ENCODE measurements around the gene ADAMTSL2.

Gene ADAMTSL2

GRCh38 chr9:133581011-133581410, 46.5 kb downstream of the ADAMTSL2 start:
- H3K27me3 Mint-ChIP-seq (ENCODE audit: low read depth, poor library complexity), result peaks cover 12% of the 10 kb centered on the region
- no peak for DNase-seq
- H3K4me3 Mint-ChIP-seq, result no peak overlapping the region
- no peaks in the 10 kb centered on the region for H3K36me3 Mint-ChIP-seq (ENCODE audit: low read depth)
- H3K9me3 Mint-ChIP-seq, result no peaks in the 10 kb centered on the region
- no peak overlapping the region for H3K27ac Mint-ChIP-seq
- TF ChIP-seq, protein P1, sequence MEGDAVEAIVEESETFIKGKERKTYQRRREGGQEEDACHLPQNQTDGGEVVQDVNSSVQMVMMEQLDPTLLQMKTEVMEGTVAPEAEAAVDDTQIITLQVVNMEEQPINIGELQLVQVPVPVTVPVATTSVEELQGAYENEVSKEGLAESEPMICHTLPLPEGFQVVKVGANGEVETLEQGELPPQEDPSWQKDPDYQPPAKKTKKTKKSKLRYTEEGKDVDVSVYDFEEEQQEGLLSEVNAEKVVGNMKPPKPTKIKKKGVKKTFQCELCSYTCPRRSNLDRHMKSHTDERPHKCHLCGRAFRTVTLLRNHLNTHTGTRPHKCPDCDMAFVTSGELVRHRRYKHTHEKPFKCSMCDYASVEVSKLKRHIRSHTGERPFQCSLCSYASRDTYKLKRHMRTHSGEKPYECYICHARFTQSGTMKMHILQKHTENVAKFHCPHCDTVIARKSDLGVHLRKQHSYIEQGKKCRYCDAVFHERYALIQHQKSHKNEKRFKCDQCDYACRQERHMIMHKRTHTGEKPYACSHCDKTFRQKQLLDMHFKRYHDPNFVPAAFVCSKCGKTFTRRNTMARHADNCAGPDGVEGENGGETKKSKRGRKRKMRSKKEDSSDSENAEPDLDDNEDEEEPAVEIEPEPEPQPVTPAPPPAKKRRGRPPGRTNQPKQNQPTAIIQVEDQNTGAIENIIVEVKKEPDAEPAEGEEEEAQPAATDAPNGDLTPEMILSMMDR (IDR thresholded peaks at IDR 0.05), result no peak
- H3K4me1 Mint-ChIP-seq, result peaks cover 88% of the 10 kb centered on the region

- peaks cover 12% of the 10 kb centered on the region for H3K27me3 Mint-ChIP-seq (ENCODE audit: low read depth, poor library complexity)
- peak overlapping the region; percentile 28 for H3K4me3 Mint-ChIP-seq
- peaks cover 88% of the 10 kb centered on the region for H3K4me1 Mint-ChIP-seq
- no peak overlapping the region for H3K27ac Mint-ChIP-seq
- no peaks in the 10 kb centered on the region for H3K9me3 Mint-ChIP-seq
- TF ChIP-seq, protein P1 (IDR thresholded peaks at IDR 0.05), result no peak
- no peaks in the 10 kb centered on the region for H3K36me3 Mint-ChIP-seq (ENCODE audit: low read depth)
- DNase-seq, result no peak
Measured at GRCh38 chr9:133581513-133582343, 47.2 kb downstream of the ADAMTSL2 start.

DNA sequence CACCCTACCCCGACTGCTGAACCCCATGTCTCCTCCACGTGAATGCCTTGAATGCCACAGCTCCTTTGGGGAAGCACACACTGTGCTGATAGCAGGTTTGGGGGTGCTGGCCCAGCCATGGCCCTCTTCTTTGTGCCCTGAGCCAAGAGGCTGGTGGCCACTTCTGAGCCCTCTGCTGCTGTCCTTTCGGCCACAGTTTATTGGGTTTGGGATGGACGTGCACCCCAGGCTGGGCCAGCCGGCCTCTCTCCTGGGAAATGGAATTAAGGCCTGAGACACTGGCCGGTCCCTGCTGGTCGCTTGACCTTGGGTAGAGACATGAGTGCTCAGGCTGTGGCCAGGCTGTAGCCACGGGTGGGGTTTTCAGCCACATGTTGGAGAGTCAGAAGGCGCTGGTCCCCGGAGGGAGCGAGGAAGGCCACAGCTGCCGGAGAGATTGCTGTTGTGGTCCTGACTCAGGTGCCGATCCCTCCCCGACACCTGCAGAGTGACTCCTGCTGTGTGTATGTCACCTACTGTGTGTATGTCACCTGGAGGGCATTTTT, 48.1 kb downstream of the ADAMTSL2 start:
- no peak for DNase-seq
- Mint-ChIP-seq H3K4me3 (no peak overlapping the region), H3K4me1 (peaks cover 85% of the 10 kb centered on the region), H3K27me3 (ENCODE audit: low read depth, poor library complexity) (peaks cover 12% of the 10 kb centered on the region), H3K27ac (no peak overlapping the region), H3K9me3 (no peaks in the 10 kb centered on the region), H3K36me3 (ENCODE audit: low read depth) (no peaks in the 10 kb centered on the region)
- TF ChIP-seq, protein P1 (IDR thresholded peaks at IDR 0.05), result no peak

DNA sequence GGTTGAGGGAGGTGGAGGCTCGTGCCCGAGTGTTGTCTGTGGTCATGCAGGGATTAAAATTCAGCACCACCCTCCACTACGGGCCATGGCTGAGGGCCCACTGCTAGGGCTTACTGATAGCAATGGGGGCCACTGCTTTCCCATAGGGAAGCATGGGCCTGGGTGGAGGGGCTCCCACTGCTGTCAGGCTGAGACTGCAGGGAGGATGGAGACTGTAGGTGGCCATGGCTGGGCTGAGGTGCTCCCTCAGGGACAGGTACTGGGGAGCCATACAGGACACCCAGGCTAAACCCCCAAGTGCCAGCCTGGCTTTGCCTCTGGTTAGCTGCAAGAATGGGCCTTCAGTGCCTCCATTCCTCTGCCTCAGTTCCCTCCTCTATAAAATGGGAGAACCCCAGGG, 48.6 kb downstream of the ADAMTSL2 start:
- Mint-ChIP-seq H3K27ac (no peak overlapping the region), H3K36me3 (ENCODE audit: low read depth) (no peaks in the 10 kb centered on the region), H3K9me3 (no peaks in the 10 kb centered on the region), H3K4me3 (no peak overlapping the region), H3K27me3 (ENCODE audit: low read depth, poor library complexity) (peaks cover 12% of the 10 kb centered on the region), H3K4me1 (peaks cover 80% of the 10 kb centered on the region)
- DNase-seq, result no peak
- TF ChIP-seq, protein P1 (IDR thresholded peaks at IDR 0.05), result no peak

- Mint-ChIP-seq H3K9me3 (peaks cover 5% of the 10 kb centered on the region), H3K4me3 (no peak overlapping the region), H3K4me1 (peaks cover 75% of the 10 kb centered on the region), H3K27me3 (ENCODE audit: low read depth, poor library complexity) (peaks cover 12% of the 10 kb centered on the region), H3K36me3 (ENCODE audit: low read depth) (no peaks in the 10 kb centered on the region), H3K27ac (no peak overlapping the region)
- TF ChIP-seq, protein P1 (IDR thresholded peaks at IDR 0.05), result no peak
- DNase-seq, result no peak
Measured at GRCh38 chr9:133583586-133583985, 49.1 kb downstream of the ADAMTSL2 start.

Data from nephron progenitor cell (in vitro differentiated cells).